SK-N-MC (cell line): Measurements from ENCODE around the gene SEPTIN12.

Source experiments
- EZH2 ChIP-seq: fragments of 200-600 bp; sonication (generic); IDR thresholded peaks from one replicate; pipeline ENCODE4 v1.6.1; 2017; ENCODE audit warnings: antibody characterized with exemption
- FOXP2 ChIP-seq: optimal IDR thresholded peaks from 2 replicates; pipeline ENCODE3; 2011; ENCODE audit warnings: mild to moderate bottlenecking, moderate library complexity; ENCODE audit not compliant: insufficient read depth; ENCODE audit errors: extremely low read length, control extremely low read depth
- POLR2AphosphoS5 ChIP-seq: IDR thresholded peaks from 2 replicates; pipeline ENCODE4 v1.6.1; 2012; ENCODE audit warnings: mild to moderate bottlenecking, low read depth, low read length, borderline replicate concordance

DNA sequence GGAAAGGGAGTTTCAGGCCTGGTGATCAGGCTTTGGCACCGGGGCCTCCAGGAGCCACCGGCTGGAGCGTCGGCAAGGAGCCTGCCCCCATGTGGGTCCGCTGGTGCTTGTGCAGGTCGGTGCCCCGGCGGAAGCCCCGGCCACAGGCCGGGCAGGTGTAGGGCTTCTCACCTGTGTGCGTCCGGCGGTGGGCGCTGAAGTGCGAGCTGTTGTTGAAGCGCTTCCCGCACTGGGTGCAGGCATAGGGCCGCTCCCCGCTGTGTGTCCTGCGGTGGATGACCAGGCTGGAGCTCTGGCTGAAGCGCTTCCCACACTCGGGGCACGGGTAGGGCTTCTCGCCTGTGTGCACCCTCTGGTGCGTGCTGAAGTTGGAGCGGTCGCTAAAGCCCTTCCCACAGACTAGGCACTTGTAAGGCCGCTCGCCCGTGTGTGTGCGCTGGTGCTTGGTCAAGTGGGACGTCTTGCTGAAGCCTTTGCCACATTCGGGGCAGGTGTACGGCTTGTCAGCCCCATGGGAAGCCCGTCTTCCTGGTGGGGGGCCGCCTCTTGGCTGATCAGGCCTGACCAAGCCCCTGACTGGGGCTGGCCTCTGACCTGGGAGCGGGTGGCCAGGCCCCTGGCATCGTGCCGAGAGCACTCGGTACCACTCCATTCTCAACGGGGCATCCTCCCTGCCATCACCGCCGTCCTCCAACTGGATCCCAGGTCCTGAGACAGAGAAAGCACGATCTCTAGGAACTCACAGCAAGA, 35.6 kb downstream of the SEPTIN12 start:
- TF ChIP-seq EZH2 (no peak), POLR2AphosphoS5 (no peak), FOXP2 (no peak)
